Nucleus accumbens (tissue), 56 donors: ENCODE measurements around the gene DPP7.
"Not testable (repeated sequence)": the region's sequence is repeated elsewhere in the genome, so short reads cannot be mapped to it uniquely, and the experiment has no call there.

ENCODE experiments used
- DNase-seq, 56 donors: peaks; one replicate each; lab custom pipeline; 2025; lab: John Stamatoyannopoulos, UW

Gene DPP7

DNA sequence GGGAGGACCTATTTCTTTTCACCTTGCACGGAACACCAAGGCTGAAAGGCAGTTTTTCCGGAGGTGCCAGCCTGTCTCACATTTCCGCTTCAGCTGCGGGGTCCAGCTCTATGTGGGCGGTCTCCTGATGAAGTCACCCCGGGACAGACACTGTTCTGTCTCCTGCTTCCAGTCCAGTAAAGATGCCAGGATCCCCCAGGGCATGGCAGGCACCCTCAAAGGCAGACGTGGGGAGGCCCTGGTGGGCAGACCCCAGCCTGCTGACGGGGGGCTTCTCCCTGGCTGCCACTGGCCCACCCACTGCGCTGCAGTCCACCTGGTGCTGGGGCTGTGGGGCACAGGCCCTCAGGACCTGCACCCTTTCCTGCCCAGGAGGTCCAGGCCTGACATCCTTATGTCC lies 51.7 kb downstream of the DPP7 start:
- DNase-seq = not testable (repeated sequence)

DNA sequence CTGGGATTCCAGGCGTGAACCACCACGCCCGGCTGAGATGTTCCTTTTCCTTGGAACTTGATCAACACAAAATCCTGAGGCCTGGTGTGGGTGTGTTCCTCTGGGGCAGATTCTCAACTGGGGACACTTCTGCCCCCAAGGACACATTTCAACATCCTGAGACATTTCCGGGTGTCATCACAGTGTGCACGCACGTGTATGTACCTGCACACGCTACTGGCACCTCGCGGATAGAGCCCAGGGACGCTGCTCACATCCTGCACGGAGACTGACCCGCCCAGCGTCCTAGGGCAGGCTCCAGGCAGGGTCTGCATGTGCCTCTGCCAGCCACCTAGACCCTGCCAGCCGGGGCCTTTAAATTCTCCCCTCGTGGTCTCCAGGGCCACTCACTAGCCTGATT lies 52.1 kb downstream of the DPP7 start:
- no peak for DNase-seq
